HepG2 (cell line): ENCODE data around the gene MRM3. TPM values are rescaled to one million over a fixed set of nuclear protein-coding genes. Genes with fewer than 3 reads are reported as not detected.

Experiments used
- DMAP1 ChIP-seq: IDR thresholded peaks from 2 replicates; pipeline ENCODE4 v1.6.1; 2016
- HNRNPH1 ChIP-seq: fragments of 200-400 bp; formaldehyde crosslinking; optimal IDR thresholded peaks from 2 replicates; pipeline ENCODE3; 2017; ENCODE audit warnings: mild to moderate bottlenecking, low read depth, low read length
- KLF12 ChIP-seq: sonication (generic); formaldehyde crosslinking; IDR thresholded peaks from 2 replicates; pipeline ENCODE4 v1.4.0; 2020; ENCODE audit warnings: missing genetic modification reagents, borderline replicate concordance
- MTA3 ChIP-seq: sonication (generic); formaldehyde crosslinking; IDR thresholded peaks from 2 replicates; pipeline ENCODE4 v1.4.0; 2020; ENCODE audit warnings: missing genetic modification reagents
- RNF2 ChIP-seq: fragments of 450-650 bp; conservative IDR thresholded peaks from 2 replicates; pipeline ENCODE4 v1.6.1; 2016; ENCODE audit warnings: low read depth
- ZNF562 ChIP-seq: sonication (generic); formaldehyde crosslinking; IDR thresholded peaks from 2 replicates; pipeline ENCODE4 v1.8.0; 2022; ENCODE audit warnings: missing genetic modification reagents, borderline replicate concordance
- ZNF652 ChIP-seq: IDR thresholded peaks from 2 replicates; pipeline ENCODE4 v1.6.1; 2016; ENCODE audit warnings: low read depth, borderline replicate concordance
- ZNF7 ChIP-seq: IDR thresholded peaks from 2 replicates; pipeline ENCODE4 v1.6.1; 2016; ENCODE audit warnings: missing biosample characterization, missing genetic modification reagents
- ZNF704 ChIP-seq: sonication (generic); formaldehyde crosslinking; IDR thresholded peaks from 2 replicates; pipeline ENCODE4 v1.8.1; 2023; ENCODE audit warnings: mild to moderate bottlenecking, inconsistent platforms, moderate library complexity, missing genetic modification reagents, borderline replicate concordance
- ZNF850 ChIP-seq: sonication (generic); formaldehyde crosslinking; conservative IDR thresholded peaks from 2 replicates; pipeline ENCODE4 v1.9.0; 2021; ENCODE audit warnings: mild to moderate bottlenecking, missing genetic modification reagents
- polyA plus RNA-seq, 8 experiments: library from polyadenylated mRNA; depleted of rRNA in 3 of 8; stranded (reverse) in 7 of 8; unstranded in 1 of 8; fragments of >200 nt; fragmentation: Illumina TruSeq in 4 of 8; extraction: Trizol in 4 of 8; gene quantifications; 2 replicates each; pipeline versions ENCODE4 v1.2.1 to v1.2.3, GENCODE V29; 2011 to 2016; ENCODE audit warnings: low read depth in 4 of 8, missing spikeins in 1 of 8, mixed read lengths in 1 of 8; ENCODE audit not compliant: insufficient read depth in 1 of 8
- total RNA-seq, 5 experiments: library from RNA; depleted of rRNA; stranded (reverse); fragments of >200 nt; fragmentation: Illumina TruSeq; extraction: Trizol; gene quantifications; 2 replicates each; pipeline ENCODE4 v1.2.3, GENCODE V29; 2016; ENCODE audit warnings: low read depth in 1 of 5
- TF ChIP-seq, protein P1 (sequence below): sonication (generic); formaldehyde crosslinking; IDR thresholded peaks from 2 replicates; pipeline ENCODE4 v1.5.0; 2020; ENCODE audit warnings: missing genetic modification reagents

The MRM3 gene
- total and polyA plus RNA-seq, 2 of the 13 experiments (the other 11 are each of a cell fraction or from before 2014, with no cell fraction given), result 12.3 to 25.5 TPM

- TF ChIP-seq RNF2, result no peak
- TF ChIP-seq KLF12 (CRISPR knock-in tag), result 0 out of 2 replicates have a peak, but pooled peaks have one; percentile 35
- TF ChIP-seq ZNF7 (CRISPR knock-in tag), result no peak
- 0 out of 2 replicates have a peak, but pooled peaks have one; percentile 42 for TF ChIP-seq ZNF850 (CRISPR knock-in tag)
- TF ChIP-seq HNRNPH1, result no peak
- 0 out of 2 replicates have a peak, but pooled peaks have one; percentile 20 for TF ChIP-seq ZNF704 (CRISPR knock-in tag)
- 0 out of 2 replicates have a peak, but pooled peaks have one; percentile 8 for TF ChIP-seq DMAP1 (CRISPR knock-in tag)
- TF ChIP-seq ZNF562, result no peak
- no peak for TF ChIP-seq MTA3
- TF ChIP-seq ZNF652, result no peak
- TF ChIP-seq, protein P1, sequence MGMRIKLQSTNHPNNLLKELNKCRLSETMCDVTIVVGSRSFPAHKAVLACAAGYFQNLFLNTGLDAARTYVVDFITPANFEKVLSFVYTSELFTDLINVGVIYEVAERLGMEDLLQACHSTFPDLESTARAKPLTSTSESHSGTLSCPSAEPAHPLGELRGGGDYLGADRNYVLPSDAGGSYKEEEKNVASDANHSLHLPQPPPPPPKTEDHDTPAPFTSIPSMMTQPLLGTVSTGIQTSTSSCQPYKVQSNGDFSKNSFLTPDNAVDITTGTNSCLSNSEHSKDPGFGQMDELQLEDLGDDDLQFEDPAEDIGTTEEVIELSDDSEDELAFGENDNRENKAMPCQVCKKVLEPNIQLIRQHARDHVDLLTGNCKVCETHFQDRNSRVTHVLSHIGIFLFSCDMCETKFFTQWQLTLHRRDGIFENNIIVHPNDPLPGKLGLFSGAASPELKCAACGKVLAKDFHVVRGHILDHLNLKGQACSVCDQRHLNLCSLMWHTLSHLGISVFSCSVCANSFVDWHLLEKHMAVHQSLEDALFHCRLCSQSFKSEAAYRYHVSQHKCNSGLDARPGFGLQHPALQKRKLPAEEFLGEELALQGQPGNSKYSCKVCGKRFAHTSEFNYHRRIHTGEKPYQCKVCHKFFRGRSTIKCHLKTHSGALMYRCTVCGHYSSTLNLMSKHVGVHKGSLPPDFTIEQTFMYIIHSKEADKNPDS (CRISPR knock-in tag), result no peak
Measured at GRCh38 chr17:751269-752001, 30.7 kb upstream of the MRM3 start (continued).
